RWPE1 (cell line): ENCODE results near the gene FAM107B.

Experiments
- CTCF ChIA-PET: fragments of 350-600 bp; sonication (Branson Sonifier 250); formaldehyde crosslinking; extraction: SDS; loops from one replicate; lab custom pipeline; 2021; lab: Yijun Ruan, JAX
- POLR2A ChIA-PET: fragments of 400-600 bp; formaldehyde crosslinking; extraction: SDS; loops from one replicate; lab custom pipeline; 2020; ENCODE audit warnings: antibody characterized with exemption; ENCODE audit not compliant: low non-redundant PET; lab: Yijun Ruan, JAX
- DNase-seq: peaks from one replicate; pipeline ENCODE4 v3.0.0; 2012; ENCODE audit warnings: low spot score
- H3K27ac ChIP-seq: fragments of 450-650 bp; 2 replicates; pipeline ENCODE4 v1.5.1; 2017
- CTCF ChIP-seq: fragments of 450-650 bp; conservative IDR thresholded peaks from 2 replicates; pipeline ENCODE4 v1.5.1; 2017; ENCODE audit warnings: low read depth, mild to moderate bottlenecking

FAM107B gene

GRCh38 chr10:14531974-14532373 is 242.7 kb downstream of the FAM107B start:
- H3K27ac ChIP-seq: no peak overlapping the region
- ChIA-PET POLR2A (no interaction called here), CTCF (no interaction called here)
- no peak for TF ChIP-seq CTCF
- no peak for DNase-seq

GRCh38 chr10:14530465-14530864 is 244.2 kb downstream of the FAM107B start:
- POLR2A ChIA-PET: no interaction called here
- no peak overlapping the region for H3K27ac ChIP-seq
- DNase-seq: no peak
- CTCF ChIA-PET: no interaction called here
- no peak for TF ChIP-seq CTCF

GRCh38 chr10:14529351-14529750 is 245.3 kb downstream of the FAM107B start:
- ChIA-PET POLR2A (no interaction called here), CTCF (no interaction called here)
- no peak for TF ChIP-seq CTCF
- H3K27ac ChIP-seq: no peak overlapping the region
- DNase-seq: no peak

- no peak overlapping the region for H3K27ac ChIP-seq
- DNase-seq: no peak
- ChIA-PET POLR2A (no interaction called here), CTCF (no interaction called here)
- TF ChIP-seq CTCF: no peak
Observed at GRCh38 chr10:14528450-14528849, 246.2 kb downstream of the FAM107B start.

- CTCF ChIA-PET: no interaction called here
- no peak overlapping the region for H3K27ac ChIP-seq
- no peak for DNase-seq
- POLR2A ChIA-PET: no interaction called here
- TF ChIP-seq CTCF: no peak
Observed at GRCh38 chr10:14527915-14528314, 246.8 kb downstream of the FAM107B start.

- TF ChIP-seq CTCF: no peak
- POLR2A ChIA-PET: no interaction called here
- no peak overlapping the region for H3K27ac ChIP-seq
- DNase-seq: no peak
- CTCF ChIA-PET: interaction anchor here (0.6 kb wide), 1 partner anchor 61 kb away, joined by 5 read pairs; no protein-coding TSS in a partner anchor
Observed at GRCh38 chr10:14527134-14527844, 247.4 kb downstream of the FAM107B start.
